Germinal center (tissue), 1 donor: ENCODE measurements around the gene BRCC3.
"Not testable (repeated sequence)": the region's sequence is repeated elsewhere in the genome, so short reads cannot be mapped to it uniquely, and the experiment has no call there.

ENCODE experiments used
- DNase-seq: peaks from one replicate; pipeline ENCODE4 v3.0.0; 2012; ENCODE audit warnings: mixed read lengths, low spot score

Gene BRCC3

GRCh38 chrX:155144926-155145325 lies 73.6 kb downstream of the BRCC3 start:
- DNase-seq, result no peak

- DNase-seq, result not testable (repeated sequence)
Measured at GRCh38 chrX:155147612-155148011, 76.3 kb downstream of the BRCC3 start.

GRCh38 chrX:155148166-155148565 lies 76.9 kb downstream of the BRCC3 start:
- DNase-seq, result not testable (repeated sequence)

- DNase-seq, result peak; percentile 4
Measured at GRCh38 chrX:155148724-155149537, 77.6 kb downstream of the BRCC3 start.

GRCh38 chrX:155169881-155170280 lies 98.6 kb downstream of the BRCC3 start:
- DNase-seq, result no peak
